HG03520 (cell line): ENCODE results near the gene KDM1B.
"Not testable (repeated sequence)": the region's sequence is repeated elsewhere in the genome, so short reads cannot be mapped to it uniquely, and the experiment has no call there.

Experiments used
- ATAC-seq: cut with Tn5 transposase; IDR thresholded peaks from one replicate; pipeline ENCODE4 v1.9.1; 2021; ENCODE audit warnings: mild to moderate bottlenecking, moderate library complexity; ENCODE audit not compliant: unreplicated experiment

The KDM1B gene

DNA sequence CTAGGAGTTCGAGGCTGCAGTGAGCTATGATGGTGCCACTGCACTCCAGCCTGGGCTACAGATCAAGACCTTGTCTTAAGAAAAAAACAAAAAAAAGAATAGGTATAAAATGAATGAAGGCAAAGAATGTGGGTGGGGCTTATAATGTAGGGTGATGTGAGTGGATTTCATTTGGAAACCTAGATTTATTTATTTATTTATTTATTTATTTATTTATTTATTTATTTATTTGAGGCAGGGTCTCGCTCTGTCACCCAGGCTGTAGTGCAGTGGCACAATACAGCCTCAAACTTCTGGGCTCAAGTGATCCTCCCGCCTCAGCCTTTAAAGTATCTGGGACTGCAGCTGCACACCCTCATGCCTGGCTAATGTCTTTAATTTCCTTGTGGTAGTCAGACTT lies 3.8 kb upstream of the KDM1B start:
- not testable (repeated sequence) for ATAC-seq

DNA sequence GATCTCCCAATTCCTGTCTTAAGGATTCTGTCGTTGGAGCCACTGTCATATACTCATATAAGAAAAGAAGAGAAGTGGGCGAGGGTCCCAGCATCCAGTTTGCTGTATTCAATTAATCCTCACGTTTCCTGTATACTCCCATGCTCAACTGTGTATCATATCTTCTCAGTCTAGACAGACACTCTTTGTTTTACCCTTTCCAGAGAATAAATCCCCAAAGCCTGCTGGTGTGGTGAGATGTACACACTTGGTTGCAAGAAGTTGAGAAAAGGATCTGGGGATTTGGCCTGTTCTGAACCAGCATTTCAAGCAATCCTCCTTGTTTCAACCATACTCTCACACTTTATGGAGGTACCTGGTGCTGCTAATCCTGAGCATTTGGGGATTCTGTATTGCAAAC lies 3.4 kb upstream of the KDM1B start:
- no peak for ATAC-seq

DNA sequence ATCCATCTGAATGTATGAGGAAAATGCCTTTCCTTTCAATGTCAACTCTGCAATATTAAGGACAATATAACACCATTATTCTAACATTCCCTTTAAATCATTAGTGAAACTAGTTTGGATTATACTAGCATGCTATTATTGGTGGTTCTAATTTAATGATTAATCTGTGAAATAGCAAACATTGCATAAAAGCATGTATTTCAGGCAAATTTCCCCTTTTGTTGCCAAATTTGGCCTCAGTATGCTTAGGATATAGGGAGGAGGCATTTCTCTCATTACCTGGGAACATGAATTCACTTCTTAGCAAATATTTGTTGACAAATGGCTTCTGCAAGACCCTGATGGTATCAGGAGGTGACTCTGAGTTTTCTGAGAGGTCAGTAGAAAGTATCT lies 1.9 kb upstream of the KDM1B start:
- no peak for ATAC-seq

DNA sequence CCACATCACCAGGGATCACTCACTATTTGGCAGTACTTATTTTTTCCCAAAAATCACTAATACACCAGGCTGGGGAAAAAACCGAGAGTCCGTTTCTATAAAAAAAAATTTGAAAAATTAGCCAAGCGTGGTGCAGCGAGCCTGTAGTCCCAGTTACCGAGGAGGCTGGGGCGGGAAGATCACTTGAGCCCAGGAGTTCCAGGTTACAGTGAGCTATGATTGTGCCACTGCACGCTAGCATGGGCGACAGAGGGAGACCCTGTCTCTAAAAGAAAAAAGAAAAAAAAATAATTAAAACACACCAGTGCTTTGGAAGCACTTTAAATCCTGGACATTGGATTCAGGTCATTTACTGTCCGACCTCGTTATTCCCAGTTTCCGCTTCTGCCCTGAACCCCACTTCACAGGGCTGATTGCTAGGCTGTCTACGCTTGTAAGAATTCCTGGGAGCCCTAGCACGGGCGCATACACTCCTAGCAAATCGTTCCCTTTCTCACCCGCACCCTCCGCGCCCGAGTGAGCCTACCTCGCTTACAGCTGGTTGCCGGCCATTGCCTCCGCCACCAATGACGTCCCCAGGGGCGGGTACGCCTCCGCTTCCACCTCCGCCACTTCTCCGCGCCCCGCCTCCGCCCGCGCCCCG lies 594 bp upstream of the KDM1B start, which contains the start of gene TPMT:
TPMT (minus strand) TSS at position 571 of the 643 bp plus-strand sequence. CDS start 5,950 bp downstream, outside the sequence.
- ATAC-seq = peak; percentile 46

DNA sequence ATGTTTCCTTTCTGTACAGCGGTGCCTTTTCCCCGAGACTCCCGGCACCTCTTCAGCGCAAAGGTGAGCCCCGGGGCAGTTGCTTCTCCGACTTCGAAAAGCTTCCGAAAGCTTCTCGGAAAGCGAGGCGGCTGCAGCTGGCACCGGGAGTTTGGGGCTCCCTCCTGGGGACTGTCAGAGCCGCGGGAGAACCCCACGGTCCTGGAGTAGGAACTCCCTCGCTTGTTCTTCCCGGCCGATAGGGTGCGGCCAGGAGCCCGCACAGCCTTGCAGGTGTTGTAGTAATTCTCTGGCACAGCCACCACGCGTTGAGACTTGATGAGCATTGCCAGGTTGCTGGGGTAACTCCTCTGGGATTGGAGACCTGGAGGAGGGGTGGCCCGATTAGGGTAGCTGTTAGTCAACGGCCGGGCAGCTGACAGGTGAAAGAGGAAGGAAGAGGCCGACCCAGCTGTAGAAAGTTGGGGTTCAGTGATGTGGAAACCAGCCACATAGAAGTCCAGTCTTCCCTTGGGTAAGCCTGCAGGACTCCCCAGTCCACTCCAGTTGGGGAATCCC lies 721 bp downstream of the KDM1B start:
- ATAC-seq = peak; percentile 28

DNA sequence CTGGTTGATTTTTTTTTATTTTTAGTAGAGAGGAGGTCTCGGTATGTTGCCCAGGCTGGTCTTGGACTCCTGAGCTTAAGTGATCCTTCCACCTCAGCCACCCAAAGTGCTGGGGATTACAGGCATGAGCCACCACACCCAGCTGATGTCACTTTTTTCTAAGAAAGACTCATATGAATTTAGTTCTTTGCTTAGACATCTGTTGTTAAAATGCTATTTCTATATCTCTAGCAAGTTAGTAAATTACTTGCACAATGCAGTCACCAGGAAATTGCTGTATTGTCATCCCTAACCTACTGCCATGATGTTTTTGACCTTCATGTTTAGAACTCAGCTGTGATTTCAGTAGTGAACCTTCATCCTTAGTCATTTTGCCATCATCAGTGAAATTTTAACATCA lies 5.7 kb downstream of the KDM1B start:
- ATAC-seq = no peak

DNA sequence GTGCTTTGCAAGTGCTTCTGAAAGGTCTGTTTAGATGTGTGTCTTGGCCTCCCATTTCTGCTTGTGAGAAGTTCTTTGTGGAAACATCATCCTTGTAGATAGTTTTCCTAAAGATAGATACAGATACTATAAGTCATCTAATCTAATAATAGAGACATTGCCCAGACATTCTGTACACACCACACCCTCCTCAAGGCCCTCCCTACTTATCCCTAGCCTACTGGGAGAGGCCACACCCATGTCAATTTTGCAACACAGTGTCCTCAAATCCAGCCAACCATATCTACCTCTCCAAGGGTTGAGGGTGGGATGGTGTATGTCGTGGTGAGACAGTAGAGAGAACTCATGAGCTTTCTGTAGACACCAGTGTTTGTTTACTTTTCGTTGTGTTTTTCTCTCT lies 6.2 kb downstream of the KDM1B start:
- no peak for ATAC-seq

DNA sequence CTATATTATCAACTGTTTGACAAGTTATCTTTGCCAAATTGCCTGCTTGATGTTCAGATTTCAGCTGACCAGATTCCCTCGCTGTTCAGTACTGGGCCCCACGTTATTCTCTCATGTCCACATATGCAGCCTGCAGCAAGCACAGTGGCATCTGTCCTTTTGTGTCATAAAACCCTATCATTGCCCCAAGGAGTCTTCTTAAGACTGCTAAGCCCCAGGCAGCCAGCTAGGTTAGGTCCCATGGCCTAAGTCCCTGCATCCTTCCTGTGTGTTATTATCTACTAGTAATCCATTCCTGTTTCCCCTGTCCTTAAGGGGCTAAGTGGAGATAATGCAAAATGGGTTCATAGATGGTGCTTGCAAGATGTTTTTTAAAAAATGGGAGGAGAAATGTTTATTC lies 7.2 kb downstream of the KDM1B start:
- ATAC-seq = no peak

DNA sequence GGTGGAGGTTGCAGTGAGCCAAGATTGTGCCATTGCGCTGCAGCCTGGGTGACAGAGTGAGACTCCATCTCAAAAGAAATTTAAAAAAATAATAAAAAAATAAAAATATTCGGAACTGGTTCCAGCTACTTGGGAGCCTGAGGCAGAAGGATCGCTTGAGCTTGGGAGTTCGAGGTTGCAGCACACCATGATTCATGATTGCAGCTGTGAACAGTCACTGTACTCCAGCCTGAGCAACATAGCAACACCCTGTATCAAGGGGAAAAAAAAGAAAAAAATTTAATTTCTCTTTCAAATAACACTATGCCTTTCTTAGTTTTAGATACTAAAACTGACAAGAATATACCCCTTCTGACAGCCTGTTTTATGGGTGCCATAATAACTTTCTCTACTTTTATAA lies 10.5 kb downstream of the KDM1B start:
- ATAC-seq = no peak

DNA sequence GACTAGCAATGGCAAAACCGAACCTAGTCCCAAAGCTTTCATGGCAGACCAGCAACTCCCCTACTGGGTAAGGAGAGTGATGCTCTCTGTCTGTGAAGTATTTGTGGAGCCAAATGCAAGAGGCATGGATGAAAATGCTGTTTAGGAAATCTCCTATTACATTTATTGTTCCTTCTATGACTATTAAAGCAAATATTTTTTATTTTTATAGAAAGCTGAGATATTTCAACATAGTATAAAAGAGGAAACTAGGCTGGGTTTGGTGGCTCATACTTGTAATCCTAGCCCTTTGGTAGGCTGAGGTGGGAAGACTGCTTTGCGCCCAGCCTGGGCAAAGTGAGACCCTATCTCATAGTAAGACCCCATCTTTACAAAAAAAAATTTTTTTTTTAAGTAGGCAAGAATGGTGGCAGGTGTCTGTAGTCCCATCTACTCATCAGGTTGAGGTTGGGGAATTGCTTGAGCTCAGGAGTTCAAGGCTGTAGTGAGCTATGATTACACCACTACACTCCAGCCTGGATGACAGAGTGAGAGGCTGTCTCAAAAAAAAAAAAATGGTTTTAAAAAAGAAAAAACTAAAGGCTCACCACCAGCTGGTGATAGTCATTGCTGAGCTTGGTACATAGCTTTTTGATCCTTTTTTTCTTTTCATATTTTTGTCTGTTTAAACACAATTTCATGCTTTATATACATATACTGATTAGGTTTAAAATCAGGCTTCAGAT lies 11.3 kb downstream of the KDM1B start:
- no peak for ATAC-seq

DNA sequence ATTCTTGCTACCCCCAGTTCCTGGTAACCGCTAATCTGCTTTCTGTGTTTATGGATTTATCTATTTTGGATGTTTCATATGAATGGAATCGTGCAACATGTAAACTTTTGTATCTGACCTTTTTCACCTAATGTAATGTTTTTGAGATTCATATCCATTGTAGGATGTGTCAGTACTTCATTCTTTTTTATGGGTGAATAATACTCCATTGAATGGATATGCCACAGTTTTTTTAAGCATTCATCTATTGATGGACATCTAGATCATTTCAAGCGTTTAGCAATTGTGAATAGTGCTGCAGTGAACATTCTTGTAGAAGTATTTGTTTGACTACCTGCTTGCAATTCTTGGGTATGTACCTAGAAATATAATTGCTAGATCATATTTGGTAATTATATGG lies 13.0 kb downstream of the KDM1B start:
- no peak for ATAC-seq

DNA sequence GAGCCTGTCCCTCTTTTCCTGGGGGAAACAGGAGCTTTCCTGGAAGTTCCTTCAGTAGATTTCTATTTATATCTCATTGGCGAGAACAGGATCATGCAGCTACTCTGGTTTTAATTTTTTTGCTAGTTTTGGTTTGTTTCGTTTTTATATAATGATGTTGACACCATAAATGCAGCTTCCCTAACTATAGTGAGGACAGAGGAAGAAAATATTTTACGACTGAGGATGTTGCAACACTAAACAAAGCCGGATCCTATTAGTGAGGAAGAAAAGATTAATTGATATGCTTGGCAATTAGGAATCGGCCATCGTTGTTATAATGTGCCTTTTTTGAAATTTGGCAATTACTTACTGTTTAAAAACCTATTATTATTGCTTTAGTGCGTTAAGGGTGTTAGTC lies 16.6 kb downstream of the KDM1B start:
- no peak for ATAC-seq

DNA sequence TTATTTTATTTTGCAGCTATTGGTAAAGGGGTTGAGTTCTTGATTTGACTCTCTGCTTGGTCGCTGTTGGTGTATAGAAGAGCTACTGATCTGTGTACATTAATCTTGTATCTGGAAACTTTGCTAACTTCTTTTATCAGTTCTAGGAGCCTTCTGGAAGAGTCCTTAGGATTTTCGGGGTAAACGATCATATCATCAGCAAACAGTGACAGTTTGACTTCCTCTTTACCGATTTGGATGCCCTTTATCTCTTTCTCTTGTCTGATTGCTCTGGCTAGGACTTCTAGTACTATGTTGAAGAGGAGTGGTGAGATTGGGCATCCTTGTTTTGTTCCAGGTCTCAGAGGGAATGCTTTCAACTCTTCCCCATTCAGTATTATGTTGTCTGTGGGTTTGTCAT lies 21.0 kb downstream of the KDM1B start:
- ATAC-seq = not testable (repeated sequence)

DNA sequence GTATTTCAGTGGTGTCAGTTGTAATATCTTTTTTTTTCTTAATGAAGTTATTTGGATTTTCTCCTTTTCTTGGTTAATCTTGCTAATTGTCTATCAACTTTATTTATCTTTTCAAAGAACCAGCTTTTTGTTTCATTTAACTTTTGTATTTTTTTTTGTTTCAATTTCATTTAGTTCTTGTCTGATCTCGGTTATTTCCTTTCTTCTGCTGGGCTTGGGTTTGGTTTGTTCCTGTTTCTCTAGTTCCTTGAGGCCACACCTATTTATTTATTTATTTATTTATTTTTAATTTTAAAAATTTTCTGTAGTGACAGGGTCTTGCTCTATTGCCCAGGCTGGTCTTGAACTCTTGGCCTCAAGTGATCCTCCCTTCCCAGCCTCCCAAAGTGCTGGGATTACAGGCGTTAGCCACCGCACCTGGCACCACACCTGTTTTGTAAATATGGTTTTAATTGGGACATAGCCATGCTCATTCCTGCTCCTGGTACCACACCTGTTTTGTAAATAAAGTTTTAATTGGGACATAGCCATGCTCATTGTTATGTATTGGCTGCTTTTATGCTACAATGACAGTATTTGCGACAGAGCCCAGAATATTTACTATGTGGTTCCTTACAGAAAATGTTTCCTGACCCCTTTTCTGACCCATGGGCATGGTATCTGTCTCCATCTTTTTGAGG lies 22.2 kb downstream of the KDM1B start:
- ATAC-seq = no peak

DNA sequence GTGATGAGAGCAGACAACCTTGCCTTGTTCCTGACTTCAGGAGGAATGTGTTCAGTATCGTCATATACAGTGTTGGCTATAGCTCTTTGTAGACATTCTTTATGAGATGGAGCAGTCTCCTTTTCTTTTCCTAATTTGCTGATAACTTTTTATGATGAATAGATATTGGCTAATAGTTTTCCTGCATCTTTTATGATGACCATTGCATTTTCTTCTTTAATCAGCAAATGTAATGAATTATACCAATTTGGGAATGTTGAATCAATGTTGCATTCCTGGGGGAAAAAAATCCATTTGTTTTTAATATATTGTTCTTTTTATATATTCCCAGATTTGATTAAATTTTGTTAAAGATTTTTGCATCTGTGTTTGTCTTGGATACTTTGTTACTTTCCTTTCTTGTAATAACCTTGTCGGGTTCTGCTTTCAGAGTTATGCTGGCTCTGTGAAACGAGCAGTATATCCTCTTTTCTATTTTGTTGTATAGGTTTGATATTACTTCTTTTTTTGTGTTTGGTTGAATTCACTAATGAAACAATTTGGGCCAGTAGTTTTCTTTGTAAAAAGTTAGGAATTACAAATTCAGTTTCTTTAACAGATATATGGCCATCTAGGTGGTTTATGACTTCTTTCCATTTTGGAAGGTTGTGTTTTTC lies 23.9 kb downstream of the KDM1B start:
- ATAC-seq = no peak

DNA sequence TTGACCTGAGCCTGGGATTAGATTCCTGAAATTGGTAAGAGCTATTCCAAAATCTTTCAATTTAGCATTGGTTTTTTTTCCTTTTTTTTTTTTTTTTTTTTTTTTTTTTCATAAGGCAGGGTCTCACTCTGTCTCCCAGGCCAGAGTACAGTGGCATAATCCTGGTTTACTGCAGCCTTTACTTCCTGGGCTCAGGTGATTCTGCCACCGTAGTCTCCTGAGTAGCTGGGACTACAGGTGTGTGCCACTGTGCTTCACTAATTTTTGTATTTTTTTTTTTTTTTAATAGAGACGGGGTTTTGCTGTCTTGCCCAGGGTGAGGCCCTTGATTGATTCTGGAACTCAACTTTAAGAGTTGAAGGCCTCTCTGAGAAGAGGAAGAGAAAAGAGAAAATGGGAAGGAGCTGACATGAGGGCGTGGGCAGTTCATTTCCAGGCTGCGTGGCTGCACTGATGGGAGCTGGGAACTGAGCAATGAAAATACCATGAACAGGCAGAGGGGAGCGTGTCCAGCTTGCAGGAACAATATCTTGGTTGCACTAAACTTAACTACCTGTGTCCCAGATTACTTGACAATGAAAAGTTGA lies 24.6 kb downstream of the KDM1B start:
- no peak for ATAC-seq

DNA sequence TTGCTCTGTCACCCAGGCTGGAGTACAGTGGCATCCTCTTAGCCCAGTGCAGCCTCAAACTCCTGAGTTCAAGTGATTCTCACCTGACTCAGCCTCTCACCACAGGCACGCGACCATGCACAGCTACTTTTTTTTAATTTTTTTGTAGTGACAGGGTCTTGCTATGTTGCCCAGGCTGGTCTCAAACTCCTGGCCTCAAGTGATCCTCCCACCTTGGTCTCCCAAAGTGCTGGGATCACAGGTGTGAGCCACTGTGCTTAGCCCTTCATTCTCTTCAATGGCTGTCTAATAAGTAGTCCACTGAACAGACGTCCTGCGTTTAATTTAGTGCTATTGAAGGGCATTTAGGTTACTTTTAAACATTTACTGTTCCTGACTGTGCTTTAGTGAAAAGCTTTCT lies 27.3 kb downstream of the KDM1B start:
- no peak for ATAC-seq

DNA sequence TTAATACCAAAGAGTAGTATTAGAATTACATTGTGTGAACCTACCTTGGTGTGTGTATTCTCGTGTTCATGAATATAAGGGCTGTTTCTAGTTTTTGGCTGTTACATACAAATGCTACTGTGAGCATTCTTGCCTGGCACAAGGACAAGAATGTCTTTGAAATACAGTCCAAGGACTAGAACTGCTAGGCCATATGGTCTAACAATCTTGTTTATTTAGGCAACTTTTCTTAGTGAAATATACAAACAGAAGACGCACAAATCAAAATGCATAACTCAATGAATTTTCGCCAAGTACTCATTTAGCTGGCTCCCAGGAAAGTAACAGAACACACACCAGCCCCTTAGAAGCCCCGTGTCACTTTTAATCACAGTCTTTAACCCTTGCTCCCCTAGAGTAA lies 28.5 kb downstream of the KDM1B start:
- no peak for ATAC-seq

DNA sequence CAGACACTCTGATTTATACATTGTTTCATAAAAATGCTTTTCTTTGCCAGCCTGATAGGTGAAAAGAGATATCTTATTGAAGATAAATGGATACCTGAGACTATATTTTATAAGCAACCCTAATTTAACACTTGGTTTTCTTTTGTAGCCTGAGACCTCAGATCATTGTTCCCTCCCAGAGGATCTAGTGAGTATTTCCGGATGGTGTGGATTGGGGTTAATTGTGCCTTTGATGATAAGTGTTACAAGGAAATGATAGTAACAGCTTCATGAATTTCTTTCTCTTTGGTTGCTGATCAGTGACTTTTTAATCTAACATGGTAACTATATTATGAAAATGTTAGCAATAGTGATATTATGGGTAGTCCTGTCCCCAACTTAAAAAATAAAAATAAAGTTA lies 30.4 kb downstream of the KDM1B start:
- no peak for ATAC-seq

DNA sequence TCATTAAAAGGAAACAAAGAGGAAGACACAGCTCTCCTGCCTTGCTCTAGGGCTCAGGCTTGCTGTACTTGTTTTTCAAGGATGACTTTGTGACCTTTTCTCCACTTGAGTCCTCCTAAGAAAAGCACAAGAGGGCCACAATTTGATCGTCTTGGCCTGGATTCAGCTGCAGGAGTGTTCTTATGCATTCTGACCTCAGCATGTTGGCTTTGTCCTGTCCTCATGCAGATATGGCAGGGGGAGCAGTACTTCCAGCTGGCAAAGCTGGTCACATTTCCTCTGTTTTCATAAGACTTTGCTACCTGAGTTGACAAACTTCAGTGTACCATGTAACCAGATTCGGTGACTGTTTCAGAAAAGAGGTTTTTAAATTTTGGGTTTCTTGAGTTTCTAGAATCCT lies 30.8 kb downstream of the KDM1B start:
- ATAC-seq = no peak
